HG03280 (cell line): ENCODE results near the gene CHMP1B.
"Not testable (repeated sequence)": the region's sequence is repeated elsewhere in the genome, so short reads cannot be mapped to it uniquely, and the experiment has no call there.

Source experiments
- ATAC-seq: cut with Tn5 transposase; IDR thresholded peaks from one replicate; pipeline ENCODE4 v1.9.1; 2021; ENCODE audit warnings: mild to moderate bottlenecking, moderate library complexity; ENCODE audit not compliant: unreplicated experiment

Gene CHMP1B

DNA sequence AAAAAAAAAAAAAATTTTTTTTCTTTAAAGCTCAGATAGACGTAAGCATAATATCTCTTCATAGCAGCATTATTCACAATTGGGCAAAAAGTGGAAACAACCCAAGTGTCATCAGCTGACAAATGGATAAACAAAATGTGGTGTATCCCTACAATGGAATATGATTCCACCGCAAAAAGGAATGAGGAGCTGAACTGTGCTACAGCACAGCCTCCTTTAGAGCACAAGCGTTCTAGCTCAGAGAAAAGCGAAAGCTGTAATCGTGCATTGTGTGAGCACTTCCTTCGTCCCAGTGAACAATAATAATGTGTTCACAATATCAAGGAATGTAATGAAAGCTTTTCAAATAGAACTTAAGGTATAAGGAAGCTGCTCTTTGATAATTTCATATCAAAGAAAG is 11.7 kb upstream of the CHMP1B start:
- no peak for ATAC-seq

DNA sequence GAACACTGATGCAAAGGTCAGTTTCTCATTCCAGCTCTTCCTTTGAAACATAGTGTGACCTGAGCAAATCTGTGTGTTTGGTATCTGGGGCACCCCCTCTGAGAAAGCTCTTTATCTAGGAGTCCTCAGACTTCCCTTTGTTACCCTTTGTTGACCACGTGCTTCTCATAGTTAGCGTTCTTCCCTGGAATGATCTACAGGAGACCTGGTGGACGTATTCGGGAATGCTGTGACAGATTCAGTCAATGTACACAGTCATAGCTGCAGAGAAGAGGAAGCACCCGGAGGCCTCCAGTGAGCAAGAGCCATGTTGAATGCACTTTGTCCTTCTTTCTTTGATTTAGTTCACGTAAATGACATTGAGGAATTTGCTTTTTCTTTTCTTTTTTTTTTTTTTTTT is 10.7 kb upstream of the CHMP1B start:
- ATAC-seq: no peak

DNA sequence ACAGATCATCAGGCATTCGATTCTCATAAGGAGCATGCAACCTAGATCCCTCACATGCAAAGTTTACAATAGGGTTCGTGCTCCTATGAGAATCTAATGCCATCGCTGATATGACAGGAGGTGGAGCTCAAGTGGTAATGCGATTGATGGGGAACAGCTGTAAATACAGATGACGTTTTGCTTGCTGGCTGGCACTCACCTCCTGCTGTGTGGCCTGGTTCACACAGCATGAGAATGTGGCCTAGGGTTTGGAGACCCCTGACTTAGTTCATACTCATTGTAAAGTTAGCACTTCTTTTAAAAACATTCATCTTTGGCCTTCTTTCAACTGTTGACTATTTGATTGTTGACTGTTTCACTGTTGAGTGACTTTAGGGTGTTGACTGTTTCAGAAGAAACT is 8.7 kb upstream of the CHMP1B start:
- ATAC-seq: no peak

DNA sequence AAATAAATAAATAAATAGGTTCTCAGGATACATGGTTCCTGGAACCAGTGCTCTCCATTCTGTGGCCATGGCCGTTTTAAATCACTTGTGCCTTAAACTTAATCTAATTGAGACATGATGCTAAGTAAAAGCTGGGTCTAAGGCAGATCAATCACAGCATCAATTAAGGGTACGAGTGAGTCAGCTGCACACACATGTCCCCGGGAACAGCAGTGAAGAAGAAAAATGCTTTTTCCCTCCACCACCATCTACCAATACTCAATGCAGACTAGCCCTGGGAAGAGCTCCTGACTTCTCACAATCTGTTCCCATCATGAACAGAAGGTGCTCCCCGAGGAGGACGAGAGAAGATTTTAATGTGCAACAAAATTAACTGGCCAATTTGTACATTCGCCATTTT is 6.8 kb upstream of the CHMP1B start:
- ATAC-seq: no peak

DNA sequence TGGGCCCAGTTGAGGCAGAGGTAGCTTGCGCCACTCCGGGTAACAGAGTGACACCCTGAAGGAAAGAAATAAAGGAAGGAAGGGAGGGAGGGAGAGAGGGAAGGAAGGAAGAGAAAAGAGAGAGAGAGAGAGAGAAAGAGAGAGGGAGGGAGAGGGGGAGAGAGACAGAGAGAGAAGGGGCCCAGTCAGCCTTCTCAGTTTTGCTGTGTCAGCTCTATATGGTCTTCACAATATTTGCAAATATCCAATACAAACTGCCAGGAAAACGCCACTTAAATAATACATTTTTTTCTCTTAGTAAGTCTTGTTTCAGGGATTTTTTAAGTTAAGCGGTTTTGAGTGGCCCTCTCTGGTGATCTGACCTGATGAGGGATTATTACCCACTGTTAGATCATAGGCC is 5.6 kb upstream of the CHMP1B start:
- ATAC-seq: no peak

DNA sequence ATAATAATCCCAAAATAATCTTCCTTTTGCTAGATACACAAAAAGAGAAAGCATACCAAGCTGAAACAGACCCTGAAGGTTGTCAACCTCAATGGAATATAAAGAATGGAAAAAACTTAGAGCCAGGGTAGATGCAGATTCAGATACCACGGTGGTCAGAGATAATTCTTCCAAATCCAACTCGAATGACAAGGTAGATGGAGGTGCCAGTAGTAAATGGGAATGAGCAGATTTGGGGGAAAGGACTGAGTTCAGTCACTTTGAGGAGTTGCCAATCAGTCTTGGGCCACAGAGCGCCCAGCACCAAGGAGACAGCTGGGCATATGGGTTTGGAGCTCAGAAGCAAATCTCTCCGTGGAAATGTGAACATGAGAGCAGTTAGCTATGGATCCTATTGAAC is 3.4 kb upstream of the CHMP1B start:
- no peak for ATAC-seq

DNA sequence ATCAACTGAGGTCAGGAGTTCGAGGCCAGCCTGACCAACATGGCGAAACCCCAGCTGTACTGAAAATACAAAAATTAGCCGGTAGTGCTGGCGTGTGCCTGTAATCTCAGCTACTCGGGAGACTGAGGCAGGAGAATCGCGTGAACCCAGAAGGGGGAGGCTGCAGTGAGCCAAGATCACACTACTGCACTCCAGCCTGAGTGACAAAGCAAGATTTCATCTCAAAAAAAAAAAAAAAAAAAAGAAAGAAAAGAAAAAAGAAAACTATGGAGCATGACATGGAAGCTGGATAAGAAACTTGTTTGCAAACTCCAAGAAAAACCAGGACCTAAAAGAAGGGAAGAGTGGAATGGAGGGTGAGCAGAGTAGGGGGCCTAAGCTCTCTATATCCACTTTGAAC is 1.9 kb upstream of the CHMP1B start:
- no peak for ATAC-seq

DNA sequence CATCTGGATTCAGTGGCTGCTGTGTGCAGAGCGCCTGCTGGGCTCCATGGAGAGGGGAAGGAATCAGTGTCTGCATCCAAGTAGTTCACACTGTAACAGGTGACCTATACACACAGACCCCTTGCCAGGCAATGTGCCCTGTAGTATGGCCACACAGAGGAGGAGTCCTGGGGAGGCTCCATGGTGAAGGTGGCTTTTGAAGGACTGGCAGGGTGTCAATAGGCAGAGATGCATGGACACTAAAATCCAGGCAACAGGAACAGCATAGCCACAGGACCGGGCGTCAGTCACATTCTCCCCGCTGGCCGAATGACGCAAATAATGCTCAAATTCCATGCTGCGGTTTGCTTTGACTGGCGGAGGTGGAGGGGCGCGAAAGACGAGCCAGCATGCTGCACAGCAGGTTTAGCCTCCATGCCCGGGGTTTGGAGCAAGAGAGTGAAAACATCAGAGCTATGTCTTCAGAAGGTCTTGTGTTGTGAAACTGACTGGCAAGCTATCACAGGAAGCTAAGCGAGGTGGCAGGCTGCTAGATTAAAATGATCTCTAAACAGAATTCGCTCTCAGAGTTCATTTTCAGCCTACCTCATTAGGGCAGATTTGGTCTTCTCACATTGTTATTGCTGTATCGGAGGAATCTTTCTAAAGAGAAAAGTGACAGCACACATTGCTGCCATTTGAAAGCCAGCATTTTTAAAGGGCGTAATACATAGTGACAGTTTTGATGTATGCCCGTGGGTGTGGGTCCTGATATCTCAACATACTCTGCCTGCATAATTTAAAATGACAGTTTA is 1.2 kb upstream of the CHMP1B start:
- ATAC-seq: no peak

DNA sequence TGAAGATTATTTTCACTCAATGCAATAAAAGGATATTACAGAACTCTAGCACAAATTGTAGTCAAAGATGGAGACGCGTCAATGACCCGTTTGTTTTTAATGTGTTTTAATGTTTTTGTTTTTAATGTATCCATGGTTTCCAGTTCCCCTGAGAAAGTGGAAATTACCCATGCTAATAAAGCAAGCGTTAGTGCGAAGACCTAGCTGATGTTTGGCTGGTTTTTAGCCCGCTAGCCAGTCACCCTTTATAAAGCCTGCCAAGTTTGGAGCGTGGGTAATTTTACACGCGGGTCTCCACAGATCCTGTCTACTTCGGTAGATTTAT is 430 bp upstream of the CHMP1B start:
- ATAC-seq: peak; percentile 33

DNA sequence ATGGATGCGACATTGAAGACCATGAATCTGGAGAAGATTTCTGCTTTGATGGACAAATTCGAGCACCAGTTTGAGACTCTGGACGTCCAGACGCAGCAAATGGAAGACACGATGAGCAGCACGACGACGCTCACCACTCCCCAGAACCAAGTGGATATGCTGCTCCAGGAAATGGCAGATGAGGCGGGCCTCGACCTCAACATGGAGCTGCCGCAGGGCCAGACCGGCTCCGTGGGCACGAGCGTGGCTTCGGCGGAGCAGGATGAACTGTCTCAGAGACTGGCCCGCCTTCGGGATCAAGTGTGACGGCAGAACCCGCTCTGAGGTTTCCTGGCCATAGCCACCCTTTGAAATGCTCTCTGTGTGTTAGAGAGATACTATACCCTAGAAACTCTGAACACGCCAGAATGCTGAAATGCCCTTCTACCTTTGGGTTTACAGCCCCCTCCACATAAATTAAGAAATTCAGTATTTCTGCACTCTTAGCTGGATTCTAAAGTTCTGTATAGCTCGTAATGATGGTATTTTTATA is 659 bp downstream of the CHMP1B start:
- ATAC-seq: no peak

DNA sequence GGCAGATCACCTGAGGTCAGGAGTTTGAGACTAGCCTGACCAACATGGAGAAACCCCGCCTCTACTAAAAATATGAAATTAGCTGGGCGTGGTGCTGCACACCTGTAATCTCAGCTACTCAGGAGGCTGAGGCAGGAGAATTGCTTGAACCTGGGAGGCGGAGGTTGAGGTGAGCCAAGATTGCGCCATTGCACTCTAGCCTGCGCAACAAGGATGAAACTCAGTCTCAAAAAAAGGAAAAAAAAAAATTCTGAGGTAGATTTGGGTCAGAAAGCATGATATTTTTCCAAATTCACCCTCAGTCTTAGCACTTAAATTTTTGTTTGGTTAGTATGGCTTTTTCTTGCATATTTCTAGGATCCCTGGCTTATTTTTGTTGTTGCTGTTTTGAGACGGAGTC is 3.3 kb downstream of the CHMP1B start:
- not testable (repeated sequence) for ATAC-seq

DNA sequence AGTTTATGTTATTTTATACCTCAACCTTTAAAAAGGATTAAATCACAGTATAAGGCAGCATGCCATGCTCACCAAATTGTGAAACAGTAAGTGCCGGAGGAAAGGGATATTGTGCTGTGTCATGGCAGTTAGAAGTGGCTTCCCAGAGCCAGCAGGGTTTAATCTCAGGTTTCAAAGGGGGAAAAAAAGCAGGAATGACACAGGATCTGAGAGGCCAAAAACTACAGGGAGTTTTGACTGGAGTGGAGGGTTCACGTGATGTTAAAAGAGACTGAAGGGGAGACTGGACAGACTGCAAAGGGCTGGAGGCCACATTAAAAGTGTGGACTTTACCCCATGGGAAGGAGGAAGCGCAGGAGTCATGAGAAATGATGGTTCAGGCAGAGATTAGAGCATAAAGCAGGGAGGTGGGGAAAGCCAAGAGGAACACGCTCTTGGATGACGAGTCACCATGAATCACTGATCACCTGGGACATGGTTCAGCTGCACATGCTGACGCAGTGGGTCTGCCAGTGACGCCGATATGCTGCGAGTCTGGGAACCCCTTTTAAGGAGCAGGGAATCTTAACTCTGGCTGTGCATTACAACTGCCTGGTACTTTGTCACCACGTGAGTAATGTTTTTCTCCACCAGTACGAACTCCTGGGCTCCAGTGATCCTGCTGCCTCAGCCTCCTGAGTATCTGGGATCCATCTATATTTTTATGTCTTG is 6.1 kb downstream of the CHMP1B start:
- ATAC-seq: no peak

DNA sequence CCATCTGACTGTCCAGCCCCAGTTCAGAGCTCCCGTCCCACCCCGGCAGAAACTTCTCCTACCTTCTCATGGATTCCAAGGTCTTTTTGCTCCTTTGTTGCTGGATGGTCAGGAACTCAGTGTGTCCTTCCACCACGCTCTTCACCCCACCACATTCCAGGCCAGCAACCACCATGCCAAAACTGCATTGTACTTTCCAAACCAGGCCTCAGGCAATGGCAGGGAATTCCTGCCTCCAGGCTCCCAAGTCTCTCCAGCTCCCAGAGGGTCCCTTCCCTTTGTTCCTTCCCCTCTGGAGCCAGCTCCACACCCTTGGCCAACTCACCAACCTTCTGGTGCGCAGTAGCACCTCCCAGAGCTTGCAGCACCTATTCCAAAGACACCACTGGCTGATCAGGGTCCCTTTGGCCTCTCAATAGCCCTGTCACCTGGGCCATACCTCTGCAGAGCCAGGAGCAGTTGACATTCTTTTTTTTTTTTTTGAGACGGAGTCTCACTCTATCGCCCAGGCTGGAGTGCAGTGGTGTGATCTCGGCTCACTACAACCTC is 8.1 kb downstream of the CHMP1B start:
- no peak for ATAC-seq

DNA sequence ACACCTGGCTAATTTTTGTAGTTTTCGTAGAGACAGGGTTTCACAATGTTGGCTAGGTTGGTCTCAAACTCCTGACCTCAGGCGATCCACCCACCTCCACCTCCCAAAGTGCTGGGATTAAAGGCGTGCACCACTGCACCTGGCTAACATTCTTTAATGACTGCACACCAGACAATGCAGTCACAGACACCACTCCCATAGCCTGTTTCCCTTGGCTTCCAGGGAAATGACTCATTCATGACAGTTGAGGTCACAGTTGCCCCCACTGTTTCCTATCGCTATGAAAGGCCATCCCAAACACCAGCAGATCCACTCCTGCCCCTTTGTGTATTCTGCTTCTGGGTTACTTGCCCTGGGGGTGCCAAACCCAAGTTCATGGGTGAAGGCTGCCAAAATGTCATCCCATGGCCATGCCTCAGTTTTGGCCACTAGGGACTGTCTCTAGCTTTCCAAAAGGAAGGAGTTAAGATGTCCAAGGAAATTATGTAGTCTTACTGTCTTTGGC is 8.7 kb downstream of the CHMP1B start:
- ATAC-seq: no peak

DNA sequence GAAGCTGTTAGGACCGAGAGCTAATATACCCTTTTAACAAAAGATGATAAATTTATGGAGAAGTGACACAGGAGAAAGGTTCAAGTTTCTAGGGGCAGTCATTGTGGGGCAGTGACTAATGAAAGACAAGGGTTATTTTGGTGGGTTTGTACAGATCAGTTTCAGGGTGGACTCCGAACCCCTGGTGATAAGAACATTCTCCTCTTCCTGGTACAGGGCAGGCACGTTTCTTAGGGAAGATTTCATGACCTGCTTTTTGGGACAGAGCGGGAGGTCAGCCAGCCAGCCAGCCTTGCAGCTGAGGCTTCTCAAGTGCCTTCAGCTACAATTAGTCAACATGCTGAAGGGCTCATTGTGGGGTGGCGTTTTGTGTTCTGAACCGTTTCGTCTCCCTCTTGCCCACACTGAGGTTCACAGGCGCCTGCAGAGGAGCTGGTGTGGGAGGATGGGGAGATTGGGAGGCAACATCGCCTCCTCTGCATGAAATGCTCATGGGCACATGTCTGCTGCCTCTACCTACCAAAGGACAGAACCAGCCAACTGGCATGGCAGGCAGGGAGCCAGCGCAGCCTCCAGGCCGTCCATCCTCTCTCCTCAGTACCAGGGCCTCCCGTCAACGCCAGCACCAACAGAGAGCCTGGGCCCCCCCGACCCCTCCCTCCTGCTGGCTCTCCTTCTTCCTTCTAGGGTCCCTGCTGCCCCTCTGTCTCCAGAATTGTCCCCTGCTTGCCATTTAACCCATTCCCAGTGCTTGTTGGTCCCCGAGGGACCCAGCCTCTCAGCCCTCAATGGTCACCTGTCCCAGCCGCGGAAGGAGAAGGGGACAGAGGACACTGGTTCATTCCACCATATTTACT is 9.6 kb downstream of the CHMP1B start:
- ATAC-seq: no peak

DNA sequence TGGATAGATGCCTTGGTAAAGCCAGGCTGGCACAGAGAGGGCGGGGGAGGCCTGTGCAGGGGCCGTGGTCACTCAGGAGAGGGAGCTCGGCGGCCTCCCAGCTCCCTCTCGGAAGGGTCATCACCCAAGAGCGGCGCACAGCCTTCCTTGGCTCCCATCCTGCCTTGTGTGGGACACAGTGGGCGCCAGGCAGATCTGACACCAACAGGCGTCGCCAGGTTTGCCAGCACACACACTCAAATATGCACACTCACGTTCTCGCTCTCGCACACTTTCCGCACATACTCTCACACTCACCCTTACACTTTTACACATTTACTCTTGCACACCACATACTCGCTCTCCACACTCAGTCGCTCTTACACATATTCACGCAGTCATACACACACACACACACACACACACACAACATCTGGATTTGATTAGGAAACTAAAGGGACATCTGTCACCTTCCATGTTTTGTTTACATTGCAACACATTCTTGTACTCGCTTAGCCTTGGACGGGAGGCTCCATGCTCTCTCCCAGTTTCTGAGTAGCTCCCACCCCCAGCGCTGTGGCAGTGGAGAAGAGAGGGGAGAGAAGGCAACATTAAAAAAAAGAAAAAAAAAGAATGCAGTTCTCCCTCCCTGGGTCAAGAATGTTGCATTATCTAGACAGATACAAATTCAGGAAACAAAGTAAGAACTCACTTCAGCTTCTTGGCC is 10.5 kb downstream of the CHMP1B start:
- ATAC-seq: no peak

DNA sequence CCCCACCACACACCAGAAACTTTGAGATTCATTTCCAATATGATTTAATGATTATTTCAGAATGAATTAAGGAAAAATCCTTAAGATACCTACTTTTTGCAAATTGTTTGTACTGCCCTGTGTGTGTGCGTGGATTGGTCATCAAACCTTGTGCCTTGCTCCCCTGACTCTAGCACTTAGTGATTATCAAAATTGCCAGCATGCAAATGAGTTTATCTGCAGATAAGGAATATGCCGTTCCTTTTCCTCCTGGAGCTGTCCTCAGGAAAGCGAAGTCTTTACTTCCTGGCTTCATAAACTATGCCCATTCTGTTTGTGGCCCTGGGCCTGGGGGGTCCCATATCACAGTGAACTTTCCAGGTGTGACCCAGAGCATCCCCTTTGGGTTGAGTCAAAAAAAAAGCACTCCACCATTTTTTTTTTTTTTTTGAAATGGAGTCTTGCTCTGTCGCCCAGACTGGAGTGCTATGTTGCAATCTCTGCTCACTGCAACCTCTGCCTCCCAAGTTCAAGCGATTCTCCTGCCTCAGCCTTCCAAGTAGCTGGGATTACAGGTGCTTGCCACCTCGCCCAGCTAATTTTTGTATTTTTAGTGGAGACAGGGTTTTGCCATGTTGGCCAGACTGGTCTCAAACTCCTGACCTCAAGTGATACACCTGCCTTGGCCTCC is 11.4 kb downstream of the CHMP1B start:
- ATAC-seq: no peak

DNA sequence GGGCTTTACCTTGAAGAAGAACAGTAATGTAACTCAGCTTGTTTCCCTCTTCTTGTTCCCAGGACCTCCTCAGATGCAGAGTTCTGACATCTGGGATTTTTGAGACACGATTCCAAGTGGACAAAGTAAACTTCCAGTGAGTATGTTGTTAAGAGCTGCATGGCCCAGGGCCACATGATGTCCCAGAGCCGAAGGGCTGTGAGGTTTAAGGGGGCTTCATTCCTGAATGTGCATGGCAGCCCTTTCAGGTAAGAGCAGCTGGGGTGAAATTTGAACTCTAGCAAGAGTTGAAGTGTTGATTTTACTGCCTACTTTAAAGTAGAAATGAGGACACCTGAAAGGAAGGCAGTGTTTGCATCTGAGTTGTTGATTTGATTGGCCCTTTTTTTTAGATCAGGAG is 13.3 kb downstream of the CHMP1B start:
- ATAC-seq: no peak

DNA sequence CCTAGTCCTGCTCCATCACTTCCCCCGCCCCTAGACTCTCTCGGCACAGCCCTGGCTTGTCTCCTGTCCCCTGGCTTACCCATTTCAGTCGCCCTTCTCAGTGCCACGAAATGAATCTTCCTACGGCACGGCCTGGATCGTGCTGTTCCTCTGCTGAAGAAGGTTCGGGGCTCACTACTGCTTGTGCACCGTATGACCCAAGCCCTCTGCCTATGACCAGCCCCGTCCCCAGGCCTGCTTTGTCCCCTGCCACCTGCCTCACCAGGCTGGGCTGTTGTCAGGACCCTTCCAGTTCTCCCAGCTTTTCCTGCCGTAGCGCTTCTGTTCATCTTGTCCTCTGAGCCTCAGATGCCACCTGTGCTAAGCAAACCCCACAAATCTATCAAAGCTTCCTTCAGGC is 13.9 kb downstream of the CHMP1B start:
- ATAC-seq: no peak

DNA sequence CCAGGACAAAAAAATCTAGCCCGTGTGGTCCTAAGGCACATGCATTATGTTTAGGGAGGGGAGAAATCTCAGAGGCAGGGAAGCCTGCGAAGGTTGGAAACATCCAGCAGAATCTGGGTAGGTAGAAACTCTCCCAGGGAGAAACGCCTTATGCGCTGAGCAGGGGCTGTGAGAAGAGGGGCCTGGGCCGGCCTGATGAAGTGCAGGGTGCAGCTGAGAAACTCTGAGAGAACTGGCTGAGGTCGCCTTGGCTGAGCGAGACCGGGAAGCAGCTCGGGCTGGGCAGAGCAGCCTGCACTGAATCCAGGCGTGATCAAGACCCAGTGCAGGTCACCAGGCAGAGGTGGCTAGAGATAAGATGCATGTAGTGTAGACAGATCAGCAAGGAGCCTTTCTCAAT is 15.1 kb downstream of the CHMP1B start:
- ATAC-seq: no peak
